Right lobe of liver (tissue), 6 donors: Measurements from ENCODE around the gene CLCN4. TPM values are rescaled to one million over a fixed set of nuclear protein-coding genes. Genes with fewer than 3 reads are reported as not detected.

ENCODE experiments used
- ATAC-seq, 4 donors: fragments of 200-7000 bp; cut with Tn5 transposase; one replicate each; pipeline ENCODE4 v1.9.1; 2020; ENCODE audit warnings: mild to moderate bottlenecking in 4 of 4, moderate library complexity in 4 of 4
- DNase-seq, 3 donors: peaks; one replicate each; pipeline ENCODE4 v3.0.0-alpha.2; 2020
- H3K27ac ChIP-seq, 3 donors: fragments of 200-600 bp; one replicate each; pipeline ENCODE4 v1.8.0; 2022
- H3K27me3 ChIP-seq, 2 donors: fragments of 200-600 bp; one replicate each; pipeline ENCODE4 v1.8.0; 2022
- H3K36me3 ChIP-seq, 4 donors: fragments of 200-600 bp; sonication (generic) in 1 of 4; one replicate each; pipeline versions ENCODE4 v1.5.1 to v1.8.0; 2017 to 2022; ENCODE audit warnings: control low read depth in 1 of 4
- H3K4me1 ChIP-seq, 4 donors: fragments of 200-600 bp; sonication (generic) in 1 of 4; one replicate each; pipeline versions ENCODE4 v1.5.1 to v1.8.0; 2017 to 2022; ENCODE audit warnings: control low read depth in 1 of 4
- H3K4me3 ChIP-seq, 3 donors: fragments of 200-600 bp; one replicate each; pipeline ENCODE4 v1.8.0; 2022
- H3K9me3 ChIP-seq, 4 donors: fragments of 200-600 bp; sonication (generic) in 1 of 4; one replicate each; pipeline versions ENCODE4 v1.5.1 to v1.8.0; 2017 to 2022; ENCODE audit warnings: control low read depth in 1 of 4
- CTCF ChIP-seq, 4 donors: fragments of 200-600 bp in 3 of 4; fragments of 450-650 bp in 1 of 4; IDR thresholded peaks; one replicate each; pipeline versions ENCODE4 v1.5.1 to v1.8.0; 2016 to 2022; ENCODE audit warnings: antibody characterized with exemption in 4 of 4, mild to moderate bottlenecking in 2 of 4
- POLR2A ChIP-seq: fragments of 450-650 bp; IDR thresholded peaks from one replicate; pipeline ENCODE4 v1.6.1; 2017; ENCODE audit warnings: antibody characterized with exemption, mild to moderate bottlenecking
- WGBS: methylation state at CpG from one replicate; pipeline ENCODE4 v1.1.6; 2018; ENCODE audit warnings: low coverage, low lambda C conversion rate; ENCODE audit not compliant: insufficient coverage; ENCODE audit errors: missing lambda C conversion rate; 5-methylcytosine and 5-hydroxymethylcytosine counted together
- intact Hi-C, 2 donors: fragments of 100-400 bp; cut with DNase I; formaldehyde crosslinking; loops; one replicate each; pipeline versions ENCODE4 v1.11.2 to v1.14.1; 2022
- total RNA-seq, 6 experiments: library from RNA; depleted of rRNA in 2 of 6; stranded (reverse); fragments of >200 nt in 2 of 6; fragmentation: NEBNext Ultra II Directional in 3 of 6; extraction: Animal tissue kit (Norgen Biotek cat#: 25700) in 3 of 6; gene quantifications; one replicate each; pipeline versions ENCODE4 v1.1.0 to v1.2.4, GENCODE V29; 2016 to 2023
- donor health status: DM: no; HTN: yes; CAD: no.
- donor health status: DM: no; HTN: no; CAD: no.
- donor health status: DM: no; HTN: no; CAD: no.
- donor health status: DM: no; HTN: yes; CAD: no.
- donor health status: DM: no; HTN: yes; CAD: no.

The CLCN4 gene
- total RNA-seq, 6 experiments from 2014 or later = 3.5 to 5.5 (median 4.0) TPM

GRCh38 chrX:10195425-10195824, 38.6 kb downstream of the CLCN4 start:
- TF ChIP-seq CTCF (IDR thresholded peaks at IDR 0.05) (no peak), POLR2A (no peak)
- Histone ChIP-seq H3K9me3 (peaks cover 0 to 3% (median 0%) of the 10 kb centered on the region in 4 donors), H3K27ac (no peak overlapping the region), H3K36me3 (no peaks in the 10 kb centered on the region), H3K4me3 (no peak overlapping the region), H3K4me1 (no peaks in the 10 kb centered on the region), H3K27me3 (no peaks in the 10 kb centered on the region)
- DNase-seq = no peak
- no peak for ATAC-seq
- intact Hi-C loops = no loop called here
- WGBS = 68% methylated on average over 4 of the region's 4 CpGs

GRCh38 chrX:10195947-10196346, 39.2 kb downstream of the CLCN4 start:
- intact Hi-C loops = no loop called here
- Histone ChIP-seq H3K27me3 (no peaks in the 10 kb centered on the region), H3K36me3 (no peaks in the 10 kb centered on the region), H3K4me1 (no peaks in the 10 kb centered on the region), H3K4me3 (no peak overlapping the region), H3K9me3 (peaks cover 0 to 3% (median 0%) of the 10 kb centered on the region in 4 donors), H3K27ac (no peak overlapping the region)
- TF ChIP-seq CTCF (IDR thresholded peaks at IDR 0.05) (no peak), POLR2A (no peak)
- ATAC-seq (no peak), DNase-seq (no peak)

- TF ChIP-seq POLR2A = no peak
- TF ChIP-seq CTCF (IDR thresholded peaks at IDR 0.05) = no peak
- peaks cover 0 to 3% (median 0%) of the 10 kb centered on the region in 4 donors for H3K9me3 ChIP-seq
- WGBS = 75% methylated on average over 13 of the region's 18 CpGs
- H3K27ac ChIP-seq = no peak overlapping the region
- H3K36me3 ChIP-seq = no peaks in the 10 kb centered on the region
- intact Hi-C loops = no loop called here
- H3K27me3 ChIP-seq = no peaks in the 10 kb centered on the region
- DNase-seq (no peak), ATAC-seq (no peak)
- H3K4me3 ChIP-seq = no peak overlapping the region
- H3K4me1 ChIP-seq = no peaks in the 10 kb centered on the region
Observed at GRCh38 chrX:10197279-10198210, 40.8 kb downstream of the CLCN4 start.

- intact Hi-C loops = no loop called here
- ATAC-seq (no peak), DNase-seq (no peak)
- Histone ChIP-seq H3K27ac (no peak overlapping the region), H3K27me3 (no peaks in the 10 kb centered on the region), H3K9me3 (peaks cover 0 to 3% (median 0%) of the 10 kb centered on the region in 4 donors), H3K4me1 (no peaks in the 10 kb centered on the region), H3K36me3 (no peaks in the 10 kb centered on the region), H3K4me3 (no peak overlapping the region)
- WGBS = 55% methylated on average over 5 of the region's 5 CpGs
- TF ChIP-seq CTCF (IDR thresholded peaks at IDR 0.05) (no peak), POLR2A (no peak)
Observed at GRCh38 chrX:10198254-10198653, 41.5 kb downstream of the CLCN4 start.
